ENCODE measurements around the gene TMEM217.

TMEM217 gene

DNA sequence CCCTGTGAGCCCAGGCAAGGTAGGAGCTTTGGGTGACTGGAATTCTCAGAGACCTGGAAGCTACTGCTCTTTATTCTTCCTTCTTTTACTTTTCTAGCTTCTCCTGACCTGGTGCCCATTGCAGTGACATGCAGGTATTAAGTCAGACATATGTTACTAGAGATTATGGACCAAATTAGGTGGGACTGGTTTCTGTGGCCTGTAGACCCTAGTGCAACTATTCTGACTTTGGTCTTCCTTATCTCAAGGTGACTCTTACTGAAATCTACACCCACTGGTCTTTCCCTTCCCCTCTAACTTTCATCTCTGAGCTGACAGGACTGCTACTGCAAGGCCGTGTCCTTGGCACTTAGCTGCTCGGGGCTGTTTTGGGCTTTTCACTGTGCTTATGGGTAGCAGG is 24.4 kb upstream of the TMEM217 start (continued):
- TF ChIP-seq ZNF202 (tag by site-specific recombination; IDR thresholded peaks at IDR 0.05; ENCODE audit: borderline replicate concordance) (no peak), ZNF433 (tag by site-specific recombination; IDR thresholded peaks at IDR 0.05; ENCODE audit: low read depth) (no peak), ZNF473 (tag by site-specific recombination; IDR thresholded peaks at IDR 0.05) (no peak), ZNF560 (tag by site-specific recombination; IDR thresholded peaks at IDR 0.05; ENCODE audit: borderline replicate concordance) (no peak)

DNA sequence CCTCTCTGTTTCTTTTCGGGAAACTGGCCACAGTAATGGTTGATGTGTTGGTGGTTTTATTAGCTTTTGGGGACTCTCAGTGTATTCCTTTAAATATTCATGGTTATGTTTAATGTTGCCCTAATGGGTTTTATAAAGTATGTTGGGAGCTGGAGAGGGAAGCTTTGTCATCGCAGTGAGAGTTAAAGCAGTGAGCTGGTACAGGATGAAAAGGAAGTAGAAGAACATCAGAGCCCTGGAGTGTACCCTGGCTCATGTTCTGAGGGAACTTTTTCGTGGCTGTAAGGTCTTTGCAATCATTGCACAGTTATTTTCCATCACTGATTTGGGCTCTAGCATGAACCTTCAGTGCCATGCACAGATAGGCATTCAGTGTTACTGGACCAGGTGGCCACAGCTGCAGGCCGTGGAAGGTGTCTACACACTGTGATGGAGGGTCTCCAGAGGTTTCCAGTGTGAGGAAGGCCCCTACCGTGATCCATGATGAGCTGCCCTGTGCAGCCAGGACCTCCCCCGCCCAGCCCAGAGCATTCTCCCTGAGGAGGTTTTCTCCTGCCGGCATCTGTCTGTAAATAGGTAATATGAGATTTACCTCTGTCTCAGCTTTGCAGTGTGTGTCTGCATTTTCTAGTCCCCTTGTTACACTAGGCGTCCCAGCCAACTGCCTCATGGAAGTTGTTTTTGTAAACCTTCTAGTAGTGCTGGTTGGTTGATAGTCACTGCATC is 22.4 kb upstream of the TMEM217 start:
- peaks cover under 1 to 54% of the 10 kb centered on the region in 2 experiments; a peak in 2 of 3 replicates for H3K36me3 ChIP-seq (ENCODE audit: control insufficient read depth in 2 of 2, insufficient read depth in 1 of 2, low read length in 2 of 2)
- H3K9me3 ChIP-seq (ENCODE audit: control insufficient read depth, insufficient read depth, low read depth, low read length), result no peaks in the 10 kb centered on the region
- TF ChIP-seq PRDM4 (tag by site-specific recombination; IDR thresholded peaks at IDR 0.05), result no peak
- TF ChIP-seq KLF9 (tag by site-specific recombination; IDR thresholded peaks at IDR 0.05; ENCODE audit: low read depth), result no peak
- TF ChIP-seq ZNF138 (tag by site-specific recombination; IDR thresholded peaks at IDR 0.05; ENCODE audit: borderline replicate concordance), result no peak
- peaks cover 9% of the 10 kb centered on the region for H3K4me1 ChIP-seq (ENCODE audit: control insufficient read depth, insufficient read depth, low read length)
- no peak overlapping the region for H3K4me3 ChIP-seq (ENCODE audit: low read depth, low read length)
- ChIA-PET POLR2A (no interaction called here), CTCF (interaction anchor here (0.6 to 2.0 kb wide), 4 partner anchors 9 to 103 kb away, joined by 3 to 10 read pairs (median 4); no protein-coding TSS in a partner anchor)
- H3K27ac ChIP-seq (ENCODE audit: extremely low read depth, low read depth, low read length), result no peak overlapping the region

DNA sequence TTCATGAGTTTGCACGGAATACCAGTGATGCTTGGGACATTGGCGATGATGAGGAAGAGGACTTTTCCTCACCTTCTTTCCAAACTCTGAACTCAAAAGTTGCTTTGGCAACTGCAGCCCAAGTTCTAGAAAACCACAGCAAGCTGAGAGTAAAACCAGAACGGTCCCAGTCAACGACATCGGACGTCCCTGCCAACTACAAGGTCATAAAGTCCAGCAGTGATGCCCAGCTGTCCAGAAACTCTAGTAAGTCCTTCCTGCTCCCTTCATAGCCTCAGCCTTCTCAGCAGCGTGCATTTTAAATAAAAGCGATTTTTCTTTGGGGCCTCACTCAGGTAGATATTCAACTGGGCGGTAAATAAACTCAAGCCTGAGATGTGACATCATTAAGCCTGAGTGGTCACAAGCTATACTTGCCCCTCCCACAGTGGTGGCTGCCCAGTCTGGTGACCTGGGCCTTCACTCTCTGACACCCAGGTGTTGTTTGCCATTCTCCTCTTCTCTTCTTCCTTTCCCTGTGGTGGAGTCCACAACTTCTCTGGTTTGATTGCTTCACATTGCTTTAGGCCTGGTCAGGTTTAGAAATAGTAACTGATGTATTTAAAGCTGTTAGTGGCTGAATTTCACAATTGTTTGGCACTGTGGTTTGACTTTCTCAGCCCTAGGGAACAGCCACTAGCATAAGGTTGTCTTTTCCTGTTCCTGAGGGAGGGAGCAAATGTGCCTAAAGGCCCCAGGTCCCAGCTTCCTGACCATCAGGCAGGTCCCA is 21.6 kb upstream of the TMEM217 start:
- no peak for TF ChIP-seq ZNF621 (tag by site-specific recombination; IDR thresholded peaks at IDR 0.05)
- TF ChIP-seq ZBTB20 (tag by site-specific recombination; IDR thresholded peaks at IDR 0.05), result no peak
- no peak for TF ChIP-seq AEBP2 (tag by site-specific recombination; IDR thresholded peaks at IDR 0.05; ENCODE audit: borderline replicate concordance)
- Histone ChIP-seq H3K27ac (ENCODE audit: extremely low read depth, low read depth, low read length) (peak overlapping the region; percentile 17; the same call in 1 of the 2 replicates), H3K36me3 (ENCODE audit: control insufficient read depth in 2 of 2, insufficient read depth in 1 of 2, low read length in 2 of 2) (peaks cover 0 to 48% of the 10 kb centered on the region in 2 experiments; a peak in 2 of 3 replicates), H3K4me3 (ENCODE audit: low read depth, low read length) (no peak overlapping the region), H3K9me3 (ENCODE audit: control insufficient read depth, insufficient read depth, low read depth, low read length) (no peaks in the 10 kb centered on the region), H3K4me1 (ENCODE audit: control insufficient read depth, insufficient read depth, low read length) (peaks cover 9% of the 10 kb centered on the region)
- ChIA-PET CTCF (interaction anchor here (1.5 to 2.0 kb wide), 2 partner anchors 35 to 44 kb away, joined by 5 to 10 read pairs; no protein-coding TSS in a partner anchor), POLR2A (no interaction called here)

DNA sequence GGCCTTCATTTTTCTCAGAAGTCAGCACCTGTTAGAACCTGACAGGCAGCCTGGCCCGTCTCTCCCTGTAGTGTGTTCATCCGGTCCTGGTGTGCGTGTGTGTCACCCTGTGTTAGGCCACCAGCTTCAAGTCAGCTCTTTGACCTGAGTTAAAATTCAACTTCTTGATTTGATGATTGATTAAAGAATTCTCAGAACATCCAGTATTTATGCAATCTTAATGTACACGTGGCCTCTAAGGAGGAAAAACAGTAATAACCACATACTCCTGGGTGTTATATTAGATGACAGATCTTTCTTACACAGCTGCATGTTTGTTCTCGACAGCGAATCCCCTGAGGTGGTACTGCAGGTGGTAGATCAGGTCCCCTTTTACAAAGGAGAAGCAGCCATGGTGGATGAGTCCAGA is 19.1 kb upstream of the TMEM217 start:
- peaks cover 14% of the 10 kb centered on the region for H3K4me1 ChIP-seq (ENCODE audit: control insufficient read depth, insufficient read depth, low read length)
- H3K36me3 ChIP-seq (ENCODE audit: control insufficient read depth in 2 of 2, insufficient read depth in 1 of 2, low read length in 2 of 2), result peaks cover 0 to 23% of the 10 kb centered on the region in 2 experiments; a peak in 2 of 3 replicates
- H3K27ac ChIP-seq (ENCODE audit: extremely low read depth, low read depth, low read length), result no peak overlapping the region
- H3K9me3 ChIP-seq (ENCODE audit: control insufficient read depth, insufficient read depth, low read depth, low read length), result no peaks in the 10 kb centered on the region
- CTCF ChIA-PET, result interaction anchor here (0.6 kb wide), 1 partner anchor 597 kb away, joined by 3 read pairs; no protein-coding TSS in a partner anchor
- TF ChIP-seq ZNF621 (tag by site-specific recombination; IDR thresholded peaks at IDR 0.05) (no peak), KLF9 (tag by site-specific recombination; IDR thresholded peaks at IDR 0.05; ENCODE audit: low read depth) (no peak)
- no peak overlapping the region for H3K4me3 ChIP-seq (ENCODE audit: low read depth, low read length)
- POLR2A ChIA-PET, result interaction anchor here (0.7 kb wide), 1 partner anchor 42 kb away, joined by 4 read pairs; no protein-coding TSS in a partner anchor
